ENCODE measurements around the gene SMYD3.
A peak's percentile ranks its signal among the peaks of the same experiment; 100 is the strongest.

Gene SMYD3

DNA sequence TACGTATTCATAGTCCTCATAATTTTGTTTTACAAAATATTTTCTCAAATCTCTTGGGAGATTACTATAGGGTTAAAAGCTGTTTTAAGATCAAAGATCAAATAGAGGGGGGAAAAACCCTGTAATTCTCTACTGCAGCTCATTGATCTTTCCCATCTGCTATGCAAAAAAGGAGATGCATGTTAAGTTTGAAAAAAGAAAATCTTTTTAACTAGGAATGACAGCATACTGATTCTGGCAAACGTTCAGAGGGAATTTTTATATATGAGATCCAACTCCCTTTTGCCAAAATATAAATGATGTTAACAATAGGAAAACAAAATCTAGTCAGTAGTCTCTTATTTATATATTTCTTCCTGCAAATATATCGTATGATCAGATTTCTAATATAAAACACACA is 69.1 kb downstream of the SMYD3 start:
- no peak overlapping the region for H3K4me3 ChIP-seq (replicated peaks; ENCODE audit: low read depth, low read length)
- no peaks in the 10 kb centered on the region for H3K27me3 ChIP-seq (replicated peaks; ENCODE audit: control insufficient read depth, insufficient read depth, low read length)
- DNase-seq (ENCODE audit: extremely low read depth, insufficient read length): no peak
- no peaks in the 10 kb centered on the region for H3K36me3 ChIP-seq (ENCODE audit: control insufficient read depth, insufficient read depth, low read length)
- TF ChIP-seq, protein P1, sequence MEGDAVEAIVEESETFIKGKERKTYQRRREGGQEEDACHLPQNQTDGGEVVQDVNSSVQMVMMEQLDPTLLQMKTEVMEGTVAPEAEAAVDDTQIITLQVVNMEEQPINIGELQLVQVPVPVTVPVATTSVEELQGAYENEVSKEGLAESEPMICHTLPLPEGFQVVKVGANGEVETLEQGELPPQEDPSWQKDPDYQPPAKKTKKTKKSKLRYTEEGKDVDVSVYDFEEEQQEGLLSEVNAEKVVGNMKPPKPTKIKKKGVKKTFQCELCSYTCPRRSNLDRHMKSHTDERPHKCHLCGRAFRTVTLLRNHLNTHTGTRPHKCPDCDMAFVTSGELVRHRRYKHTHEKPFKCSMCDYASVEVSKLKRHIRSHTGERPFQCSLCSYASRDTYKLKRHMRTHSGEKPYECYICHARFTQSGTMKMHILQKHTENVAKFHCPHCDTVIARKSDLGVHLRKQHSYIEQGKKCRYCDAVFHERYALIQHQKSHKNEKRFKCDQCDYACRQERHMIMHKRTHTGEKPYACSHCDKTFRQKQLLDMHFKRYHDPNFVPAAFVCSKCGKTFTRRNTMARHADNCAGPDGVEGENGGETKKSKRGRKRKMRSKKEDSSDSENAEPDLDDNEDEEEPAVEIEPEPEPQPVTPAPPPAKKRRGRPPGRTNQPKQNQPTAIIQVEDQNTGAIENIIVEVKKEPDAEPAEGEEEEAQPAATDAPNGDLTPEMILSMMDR (IDR thresholded peaks at IDR 0.05; ENCODE audit: insufficient read depth, low read length, poor library complexity, severe bottlenecking): no peak

DNA sequence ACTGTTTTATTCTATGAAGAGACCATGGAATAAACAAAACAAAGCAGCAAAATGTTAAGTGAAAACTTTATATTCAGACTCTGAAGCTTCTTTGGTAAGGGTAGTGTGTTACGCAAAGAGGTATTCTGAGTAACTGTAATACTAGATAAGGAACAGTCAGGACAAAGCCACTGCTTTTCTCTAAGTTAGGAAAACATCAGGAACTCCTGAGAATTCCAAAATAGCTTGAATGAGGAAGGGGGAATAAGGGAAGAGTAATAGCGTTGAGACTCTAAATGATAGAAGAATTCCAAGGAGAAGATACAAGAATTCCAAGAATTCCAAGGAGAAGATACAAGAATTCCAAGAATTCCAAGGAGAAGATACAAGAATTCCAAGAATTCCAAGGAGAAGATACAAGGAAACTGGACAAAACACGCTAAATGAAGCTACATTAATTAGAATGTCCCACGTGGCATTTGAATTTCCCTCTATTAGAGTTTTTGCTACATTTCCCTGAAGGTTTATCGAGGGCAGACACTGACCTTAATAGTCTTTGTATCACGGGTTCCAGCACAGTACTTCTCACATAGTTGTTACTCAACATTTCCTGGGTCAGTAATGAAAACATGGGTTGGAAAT is 71.5 kb downstream of the SMYD3 start:
- DNase-seq (ENCODE audit: extremely low read depth, insufficient read length): no peak
- TF ChIP-seq, protein P1 (IDR thresholded peaks at IDR 0.05; ENCODE audit: insufficient read depth, low read length, poor library complexity, severe bottlenecking): no peak
- Histone ChIP-seq H3K4me3 (replicated peaks; ENCODE audit: low read depth, low read length) (no peak overlapping the region), H3K36me3 (ENCODE audit: control insufficient read depth, insufficient read depth, low read length) (no peaks in the 10 kb centered on the region), H3K27me3 (replicated peaks; ENCODE audit: control insufficient read depth, insufficient read depth, low read length) (no peaks in the 10 kb centered on the region)

DNA sequence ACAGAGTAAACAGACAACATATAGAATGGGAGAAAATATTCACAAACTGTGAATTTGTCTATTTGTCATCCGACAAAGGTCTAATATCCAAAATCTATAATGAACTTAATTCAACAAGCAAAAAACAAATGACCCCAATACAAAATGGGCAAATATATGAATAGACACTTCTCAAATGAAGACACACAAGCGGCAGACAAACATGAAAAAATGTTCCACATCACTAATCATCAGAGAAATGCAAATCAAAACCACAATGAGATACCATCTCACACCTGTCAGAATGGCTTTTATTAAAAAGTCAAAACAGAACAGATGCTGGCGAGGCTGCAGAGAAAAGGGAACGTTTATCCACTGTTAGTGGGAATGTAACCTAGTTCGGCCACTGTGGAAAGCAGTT is 72.7 kb downstream of the SMYD3 start:
- TF ChIP-seq, protein P1 (IDR thresholded peaks at IDR 0.05; ENCODE audit: insufficient read depth, low read length, poor library complexity, severe bottlenecking): no peak
- Histone ChIP-seq H3K4me3 (replicated peaks; ENCODE audit: low read depth, low read length) (no peak overlapping the region), H3K27me3 (replicated peaks; ENCODE audit: control insufficient read depth, insufficient read depth, low read length) (no peaks in the 10 kb centered on the region), H3K36me3 (ENCODE audit: control insufficient read depth, insufficient read depth, low read length) (no peaks in the 10 kb centered on the region)
- no peak for DNase-seq (ENCODE audit: extremely low read depth, insufficient read length)

DNA sequence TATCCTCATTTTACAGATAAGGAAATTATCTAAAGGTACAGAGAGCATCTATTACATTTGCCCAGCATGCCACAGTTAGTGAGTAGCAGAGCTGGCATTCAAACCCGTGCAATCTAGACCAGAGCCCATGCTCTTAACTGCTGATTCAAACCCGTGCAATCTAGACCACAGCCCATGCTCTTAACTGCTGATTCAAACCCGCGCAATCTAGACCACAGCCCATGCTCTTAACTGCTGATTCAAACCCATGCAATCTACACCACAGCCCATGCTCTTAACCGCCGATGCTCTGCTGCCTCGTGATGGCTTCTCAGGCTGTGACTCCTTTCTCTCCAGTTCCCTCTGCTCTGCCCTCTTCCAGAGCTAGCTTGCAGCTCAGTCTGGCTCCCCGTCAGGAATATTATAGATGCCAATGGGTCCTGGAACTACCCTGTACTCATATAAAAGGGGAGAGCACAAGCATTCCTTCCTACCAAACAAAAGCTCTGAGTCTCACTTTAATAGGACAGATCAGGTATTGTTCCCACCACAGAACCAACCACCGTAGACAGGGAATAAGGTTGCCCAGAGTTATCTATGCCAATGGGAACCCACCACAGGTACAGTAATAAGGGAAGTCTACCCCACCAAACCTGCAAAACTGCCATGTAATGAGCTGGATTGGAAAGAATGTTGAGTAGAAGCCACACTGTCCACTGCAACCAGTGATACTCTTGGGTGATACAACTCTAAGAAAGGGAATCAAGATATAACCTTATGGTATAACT is 78.4 kb downstream of the SMYD3 start:
- H3K4me3 ChIP-seq (replicated peaks; ENCODE audit: low read depth, low read length): no peak overlapping the region

DNA sequence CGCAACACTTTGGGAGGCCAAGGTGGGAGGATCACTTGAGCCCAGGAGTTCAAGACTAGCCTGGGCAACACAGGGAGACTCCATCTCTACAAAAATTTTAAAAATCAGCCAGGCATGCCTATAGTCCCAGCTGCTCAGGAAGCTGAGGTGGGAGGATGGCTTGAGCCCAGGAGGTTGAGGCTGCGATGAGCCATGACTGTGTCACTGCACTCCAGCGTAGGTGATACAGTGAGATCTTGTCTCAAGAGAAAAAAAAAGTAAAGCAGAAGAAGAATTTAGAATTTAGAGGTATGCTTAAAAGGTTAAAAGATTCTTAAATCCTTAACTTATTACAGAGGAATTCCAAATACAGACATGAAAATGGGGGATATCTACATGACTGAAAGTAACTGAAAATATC is 79.5 kb downstream of the SMYD3 start:
- TF ChIP-seq, protein P1 (IDR thresholded peaks at IDR 0.05; ENCODE audit: insufficient read depth, low read length, poor library complexity, severe bottlenecking): no peak
- no peak for DNase-seq (ENCODE audit: extremely low read depth, insufficient read length)
- Histone ChIP-seq H3K36me3 (ENCODE audit: control insufficient read depth, insufficient read depth, low read length) (no peaks in the 10 kb centered on the region), H3K27me3 (replicated peaks; ENCODE audit: control insufficient read depth, insufficient read depth, low read length) (no peaks in the 10 kb centered on the region), H3K4me3 (replicated peaks; ENCODE audit: low read depth, low read length) (no peak overlapping the region)

More for the DNA sequence above, 78.4 kb downstream of the SMYD3 start:
- DNase-seq (ENCODE audit: extremely low read depth, insufficient read length): peak; percentile 33
- H3K27me3 ChIP-seq (replicated peaks; ENCODE audit: control insufficient read depth, insufficient read depth, low read length): no peaks in the 10 kb centered on the region
- H3K36me3 ChIP-seq (ENCODE audit: control insufficient read depth, insufficient read depth, low read length): no peaks in the 10 kb centered on the region
- TF ChIP-seq, protein P1 (IDR thresholded peaks at IDR 0.05; ENCODE audit: insufficient read depth, low read length, poor library complexity, severe bottlenecking): no peak

Measured in GM06990 (cell line).